DOHH2 (cell line): ENCODE measurements around the gene MEIS2.
A peak's percentile ranks its signal among the peaks of the same experiment; 100 is the strongest.

Experiments
- H3F3A ChIP-seq: fragments of 200-600 bp; sonication (generic), shearing (Covaris generic); 2 replicates; pipeline ENCODE4 v1.6.0; 2016; ENCODE audit warnings: antibody characterized with exemption, mild to moderate bottlenecking; ENCODE audit not compliant: control insufficient read depth, insufficient read depth
- H3K27ac ChIP-seq: fragments of 200-600 bp; sonication (generic); 2 replicates; pipeline ENCODE4 v1.5.1; 2014; ENCODE audit warnings: low read depth, mild to moderate bottlenecking, low read length, moderate library complexity
- H3K27me3 ChIP-seq: fragments of 200-600 bp; sonication (generic); 2 replicates; pipeline ENCODE4 v1.6.1; 2014; ENCODE audit warnings: mild to moderate bottlenecking, low read length, mixed read lengths; ENCODE audit not compliant: control insufficient read depth
- H3K36me3 ChIP-seq: fragments of 200-600 bp; sonication (generic); 2 replicates; pipeline ENCODE4 v1.6.1; 2014; ENCODE audit warnings: mild to moderate bottlenecking, low read length, moderate library complexity, mixed read lengths; ENCODE audit not compliant: control insufficient read depth
- H3K4me1 ChIP-seq: fragments of 200-600 bp; sonication (generic); 2 replicates; pipeline ENCODE4 v1.6.1; 2014; ENCODE audit warnings: mild to moderate bottlenecking, low read length, mixed read lengths; ENCODE audit not compliant: control insufficient read depth
- H3K4me2 ChIP-seq: fragments of 200-600 bp; sonication (generic); 2 replicates; pipeline ENCODE4 v1.6.0; 2014; ENCODE audit warnings: mild to moderate bottlenecking, low read length, moderate library complexity
- H3K4me3 ChIP-seq: fragments of 200-600 bp; sonication (generic); 2 replicates; pipeline ENCODE4 v1.5.1; 2014; ENCODE audit warnings: mild to moderate bottlenecking, low read length, mixed read lengths
- H3K79me2 ChIP-seq: fragments of 200-600 bp; sonication (generic); 2 replicates; pipeline ENCODE4 v1.6.1; 2014; ENCODE audit warnings: mild to moderate bottlenecking, low read length, mixed read lengths; ENCODE audit not compliant: control insufficient read depth
- H3K9me2 ChIP-seq: fragments of 200-600 bp; sonication (generic); replicated peaks from 2 replicates; pipeline ENCODE4 v1.6.1; 2014; ENCODE audit warnings: mild to moderate bottlenecking, low read length, mixed read lengths; ENCODE audit not compliant: control insufficient read depth
- H3K9me3 ChIP-seq: fragments of 200-600 bp; sonication (generic); 2 replicates; pipeline ENCODE4 v1.6.1; 2014; ENCODE audit warnings: antibody characterized with exemption, low read length, mixed read lengths; ENCODE audit not compliant: control insufficient read depth, insufficient read depth
- H4K20me1 ChIP-seq: fragments of 200-600 bp; sonication (generic); 2 replicates; pipeline ENCODE4 v1.6.0; 2014; ENCODE audit warnings: low read depth, mild to moderate bottlenecking, antibody characterized with exemption, low read length, moderate library complexity; ENCODE audit not compliant: control insufficient read depth, insufficient read depth
- CTCF ChIP-seq: fragments of 200-600 bp; sonication (generic); IDR thresholded peaks from one replicate; pipeline ENCODE4 v1.5.1; 2014; ENCODE audit warnings: antibody characterized with exemption, mild to moderate bottlenecking, low read depth, low read length; ENCODE audit not compliant: poor library complexity, severe bottlenecking
- EZH2phosphoT487 ChIP-seq: fragments of 200-600 bp; sonication (generic); IDR thresholded peaks from 2 replicates; pipeline ENCODE4 v1.6.1; 2017; ENCODE audit warnings: borderline replicate concordance, mild to moderate bottlenecking, antibody characterized with exemption, low read length, moderate library complexity, mixed read lengths

The MEIS2 gene

GRCh38 chr15:36884518-36884875 is 215.9 kb downstream of the MEIS2 start:
- no peaks in the 10 kb centered on the region for H3K36me3 ChIP-seq
- H3K9me3 ChIP-seq: no peaks in the 10 kb centered on the region
- H4K20me1 ChIP-seq: no peaks in the 10 kb centered on the region
- H3K4me2 ChIP-seq: peak overlapping the region; percentile 52; the same call in 1 of the 2 replicates
- no peaks in the 10 kb centered on the region for H3K9me2 ChIP-seq
- no peak overlapping the region for H3K4me3 ChIP-seq
- H3K79me2 ChIP-seq: no peaks in the 10 kb centered on the region
- no peak for TF ChIP-seq CTCF
- TF ChIP-seq EZH2phosphoT487: no peak
- peaks cover 19% of the 10 kb centered on the region for H3K4me1 ChIP-seq
- H3F3A ChIP-seq: 0 out of 2 replicates have a peak, but pooled peaks cover 5% of the 10 kb centered on the region
- H3K27me3 ChIP-seq: peaks cover 50% of the 10 kb centered on the region
- H3K27ac ChIP-seq: no peak overlapping the region

- Histone ChIP-seq H3K79me2 (no peaks in the 10 kb centered on the region), H4K20me1 (no peaks in the 10 kb centered on the region), H3K4me1 (peaks cover 22% of the 10 kb centered on the region), H3K4me3 (peak overlapping the region; percentile 36), H3K27me3 (peaks cover 50% of the 10 kb centered on the region), H3K27ac (no peak overlapping the region), H3K4me2 (peak overlapping the region; percentile 52), H3K36me3 (no peaks in the 10 kb centered on the region), H3K9me3 (no peaks in the 10 kb centered on the region), H3F3A (peaks cover 5% of the 10 kb centered on the region; the same call in 1 of the 2 replicates), H3K9me2 (no peaks in the 10 kb centered on the region)
- TF ChIP-seq CTCF (peak; percentile 84), EZH2phosphoT487 (no peak)
Observed at GRCh38 chr15:36883713-36884517, 216.4 kb downstream of the MEIS2 start.

DNA sequence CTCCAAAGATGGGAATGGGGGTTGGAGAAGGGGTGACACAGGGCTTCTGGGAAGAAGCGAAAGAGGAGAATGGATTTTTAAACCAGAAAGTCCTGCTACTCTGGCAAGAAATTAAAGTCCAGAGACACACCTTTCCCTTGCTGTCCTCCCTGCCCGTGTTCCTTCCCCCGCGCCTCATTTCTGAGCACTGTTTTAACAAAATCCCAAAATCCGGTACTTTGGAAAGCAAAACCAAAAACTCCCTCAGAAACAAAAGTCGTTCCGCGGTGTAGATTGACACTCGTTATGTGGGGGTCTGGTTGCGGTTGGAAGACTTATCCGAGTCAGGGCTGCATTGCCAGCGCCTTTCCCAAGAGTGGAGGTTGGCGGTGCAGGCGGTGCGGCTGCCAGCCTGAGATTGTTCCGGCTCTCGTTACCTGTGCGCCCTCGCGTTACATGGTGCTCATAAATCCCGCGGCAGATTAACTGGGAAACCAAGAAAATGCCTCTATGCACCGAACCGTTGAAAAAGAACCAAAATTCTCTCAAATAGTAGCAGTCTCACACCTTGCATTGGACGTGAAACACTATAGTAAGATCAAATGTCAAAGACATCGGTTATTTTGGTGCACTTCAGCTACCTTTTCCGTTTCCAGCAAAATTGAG is 217.7 kb downstream of the MEIS2 start:
- H3K4me1 ChIP-seq: peaks cover 35% of the 10 kb centered on the region
- H3K36me3 ChIP-seq: no peaks in the 10 kb centered on the region
- peaks cover 5% of the 10 kb centered on the region; the same call in 1 of the 2 replicates for H3F3A ChIP-seq
- no peak overlapping the region for H3K4me3 ChIP-seq
- no peaks in the 10 kb centered on the region for H3K9me2 ChIP-seq
- H3K4me2 ChIP-seq: no peak overlapping the region; the same call in 1 of the 2 replicates
- no peaks in the 10 kb centered on the region for H4K20me1 ChIP-seq
- H3K27me3 ChIP-seq: peaks cover 47% of the 10 kb centered on the region
- TF ChIP-seq EZH2phosphoT487: peak; percentile 64; the same call in 1 of the 2 replicates
- TF ChIP-seq CTCF: no peak
- no peak overlapping the region for H3K27ac ChIP-seq
- no peaks in the 10 kb centered on the region for H3K79me2 ChIP-seq
- H3K9me3 ChIP-seq: no peaks in the 10 kb centered on the region
